WTC11 (cell line): ENCODE measurements around the gene TFAP2E. TPM values are rescaled to one million over a fixed set of nuclear protein-coding genes. Genes with fewer than 3 reads are reported as not detected.
A peak's percentile ranks its signal among the peaks of the same experiment; 100 is the strongest.

Experiments used
- ATAC-seq: fragments of 200-7000 bp; cut with Tn5 transposase; 2 replicates; pipeline ENCODE4 v1.10.0; 2021; ENCODE audit warnings: mild to moderate bottlenecking, moderate library complexity
- CTCF ChIA-PET: fragments of 300-600 bp; sonication (Branson Sonifier 250); formaldehyde crosslinking; loops from one replicate; lab custom pipeline; 2021; ENCODE audit warnings: antibody characterized with exemption; lab: Charles Lee
- POLR2A ChIA-PET: fragments of 350-600 bp; sonication (Branson Sonifier 250); formaldehyde crosslinking; loops from one replicate; lab custom pipeline; 2021; ENCODE audit warnings: antibody characterized with exemption; lab: Charles Lee
- DNase-seq: peaks from one replicate; pipeline ENCODE4 v3.0.0; 2021; ENCODE audit warnings: low spot score
- H3K27ac Mint-ChIP-seq: 2 replicates; pipeline ENCODE4 v1.8.0; 2021; ENCODE audit warnings: mixed read lengths
- H3K27me3 Mint-ChIP-seq: 2 replicates; pipeline ENCODE4 v1.8.0; 2021; ENCODE audit warnings: low read depth, mild to moderate bottlenecking, moderate library complexity, mixed read lengths
- H3K36me3 Mint-ChIP-seq: 2 replicates; pipeline ENCODE4 v1.8.0; 2021; ENCODE audit warnings: mixed read lengths
- H3K4me1 Mint-ChIP-seq: 2 replicates; pipeline ENCODE4 v1.8.0; 2022; ENCODE audit warnings: mixed read lengths
- H3K4me3 Mint-ChIP-seq: 2 replicates; pipeline ENCODE4 v1.8.0; 2021; ENCODE audit warnings: mild to moderate bottlenecking, moderate library complexity, mixed read lengths
- H3K9me3 Mint-ChIP-seq: 2 replicates; pipeline ENCODE4 v1.8.0; 2021; ENCODE audit warnings: mixed read lengths
- ARID4B ChIP-seq: sonication (generic); formaldehyde crosslinking; IDR thresholded peaks from 2 replicates; pipeline ENCODE4 v1.8.0; 2023; ENCODE audit warnings: missing genetic modification reagents, mild to moderate bottlenecking, borderline replicate concordance
- E2F4 ChIP-seq: sonication (generic); formaldehyde crosslinking; IDR thresholded peaks from 2 replicates; pipeline ENCODE4 v1.8.1; 2022; ENCODE audit warnings: low read depth, mild to moderate bottlenecking, moderate library complexity, missing genetic modification reagents, borderline replicate concordance
- E2F5 ChIP-seq: sonication (generic); formaldehyde crosslinking; IDR thresholded peaks from 2 replicates; pipeline ENCODE4 v1.8.1; 2022; ENCODE audit warnings: mild to moderate bottlenecking, moderate library complexity, missing genetic modification reagents
- FOXK1 ChIP-seq: sonication (generic); formaldehyde crosslinking; IDR thresholded peaks from 2 replicates; pipeline ENCODE4 v1.8.0; 2022; ENCODE audit warnings: mild to moderate bottlenecking, moderate library complexity, missing genetic modification reagents
- GABPB1 ChIP-seq: sonication (generic); formaldehyde crosslinking; IDR thresholded peaks from 2 replicates; pipeline ENCODE4 v1.8.1; 2023; ENCODE audit warnings: mild to moderate bottlenecking, missing genetic modification reagents
- GRHL2 ChIP-seq: fragments of 250-450 bp; sonication (Bioruptor Pico); IDR thresholded peaks from 2 replicates; pipeline ENCODE4 v1.8.0; 2022; ENCODE audit warnings: mild to moderate bottlenecking, moderate library complexity; ENCODE audit not compliant: insufficient replicate concordance, severe bottlenecking
- IRF2 ChIP-seq: sonication (generic); formaldehyde crosslinking; IDR thresholded peaks from 2 replicates; pipeline ENCODE4 v1.8.0; 2022; ENCODE audit warnings: low read depth, missing genetic modification reagents, borderline replicate concordance
- JAZF1 ChIP-seq: fragments of 250-450 bp; sonication (Bioruptor Pico); IDR thresholded peaks from 2 replicates; pipeline ENCODE4 v1.9.0; 2021; ENCODE audit warnings: moderate library complexity, mild to moderate bottlenecking, inconsistent platforms
- NFATC4 ChIP-seq: fragments of 250-450 bp; sonication (Bioruptor Pico); IDR thresholded peaks from 2 replicates; pipeline ENCODE4 v1.9.0; 2021; ENCODE audit warnings: mild to moderate bottlenecking
- SP1 ChIP-seq: sonication (generic); formaldehyde crosslinking; conservative IDR thresholded peaks from 2 replicates; pipeline ENCODE4 v1.8.1; 2022; ENCODE audit warnings: missing genetic modification reagents
- TEAD4 ChIP-seq: sonication (generic); formaldehyde crosslinking; IDR thresholded peaks from 2 replicates; pipeline ENCODE4 v1.8.0; 2022; ENCODE audit warnings: mild to moderate bottlenecking, missing genetic modification reagents
- USF2 ChIP-seq: sonication (generic); formaldehyde crosslinking; IDR thresholded peaks from 2 replicates; pipeline ENCODE4 v1.8.1; 2023; ENCODE audit warnings: mild to moderate bottlenecking, missing genetic modification reagents, moderate library complexity
- ZMAT4 ChIP-seq: fragments of 250-450 bp; sonication (Bioruptor Pico); IDR thresholded peaks from 2 replicates; pipeline ENCODE4 v1.9.0; 2021; ENCODE audit warnings: mild to moderate bottlenecking
- ZNF121 ChIP-seq: sonication (generic); formaldehyde crosslinking; IDR thresholded peaks from 2 replicates; pipeline ENCODE4 v1.8.0; 2023; ENCODE audit warnings: missing genetic modification reagents
- ZNF219 ChIP-seq: sonication (generic); formaldehyde crosslinking; IDR thresholded peaks from 2 replicates; pipeline ENCODE4 v1.8.0; 2023; ENCODE audit warnings: missing genetic modification reagents, mild to moderate bottlenecking, borderline replicate concordance
- ZNF281 ChIP-seq: sonication (generic); formaldehyde crosslinking; IDR thresholded peaks from 2 replicates; pipeline ENCODE4 v1.8.0; 2023; ENCODE audit warnings: mild to moderate bottlenecking, missing genetic modification reagents
- ZNF416 ChIP-seq: fragments of 250-450 bp; sonication (Bioruptor Pico); IDR thresholded peaks from 2 replicates; pipeline ENCODE4 v1.9.0; 2021; ENCODE audit warnings: mild to moderate bottlenecking, inconsistent platforms
- ZNF532 ChIP-seq: fragments of 250-450 bp; sonication (Bioruptor Pico); IDR thresholded peaks from 2 replicates; pipeline ENCODE4 v1.9.0; 2021; ENCODE audit warnings: mild to moderate bottlenecking, borderline replicate concordance
- total RNA-seq: library from RNA; stranded (reverse); gene quantifications from 3 replicates; pipeline ENCODE4 v1.2.3, GENCODE V29; 2021

Gene TFAP2E
- total RNA-seq, 1 experiment from 2014 or later, result 1.7 TPM

- Mint-ChIP-seq H3K36me3 (no peaks in the 10 kb centered on the region), H3K4me3 (peak overlapping the region; percentile 14), H3K9me3 (no peaks in the 10 kb centered on the region), H3K27ac (no peak overlapping the region), H3K4me1 (peaks cover 38% of the 10 kb centered on the region), H3K27me3 (peaks cover 97% of the 10 kb centered on the region)
- DNase-seq (no peak), ATAC-seq (no peak)
- CTCF ChIA-PET, result interaction anchor here (1.8 to 4.5 kb wide), 4 partner anchors 10 to 151 kb away, joined by 12 to 35 read pairs (median 28); no protein-coding TSS in a partner anchor
- POLR2A ChIA-PET, result no interaction called here
- TF ChIP-seq TEAD4 (CRISPR knock-in tag), result no peak
- peak; percentile 68; the same call in 1 of the 2 replicates for TF ChIP-seq ZNF121 (CRISPR knock-in tag)
- TF ChIP-seq ZNF416 (CRISPR knock-in tag), result no peak
- no peak for TF ChIP-seq E2F4
- no peak for TF ChIP-seq IRF2 (CRISPR knock-in tag)
Observed at GRCh38 chr1:35574655-35575415, 1.7 kb downstream of the TFAP2E start.

GRCh38 chr1:35575416-35575958 is 2.4 kb downstream of the TFAP2E start:
- H3K4me3 Mint-ChIP-seq, result peak overlapping the region; percentile 14
- POLR2A ChIA-PET, result no interaction called here
- no peak for TF ChIP-seq ZNF281 (CRISPR knock-in tag)
- TF ChIP-seq E2F5 (CRISPR knock-in tag), result no peak
- no peak for TF ChIP-seq SP1 (CRISPR knock-in tag)
- no peak for TF ChIP-seq ARID4B (CRISPR knock-in tag)
- no peak for TF ChIP-seq USF2 (CRISPR knock-in tag)
- TF ChIP-seq FOXK1 (CRISPR knock-in tag), result no peak
- no peak for TF ChIP-seq GRHL2
- no peak for TF ChIP-seq ZMAT4
- TF ChIP-seq GABPB1, result no peak
- TF ChIP-seq JAZF1 (CRISPR knock-in tag), result no peak
- TF ChIP-seq ZNF219 (CRISPR knock-in tag), result no peak
- no peak for TF ChIP-seq NFATC4
- no peak for TF ChIP-seq ZNF532 (CRISPR knock-in tag)

More at GRCh38 chr1:35575416-35575958, 2.4 kb downstream of the TFAP2E start:
- DNase-seq (no peak), ATAC-seq (no peak)
- Mint-ChIP-seq H3K9me3 (no peaks in the 10 kb centered on the region), H3K4me1 (peaks cover 38% of the 10 kb centered on the region), H3K27me3 (peaks cover 97% of the 10 kb centered on the region), H3K36me3 (no peaks in the 10 kb centered on the region), H3K27ac (no peak overlapping the region)
- CTCF ChIA-PET, result interaction anchor here (0.6 to 4.5 kb wide), 4 partner anchors 11 to 204 kb away, joined by 5 to 35 read pairs (median 12); no protein-coding TSS in a partner anchor
